Natural killer cell (primary cell): ENCODE data around the gene KCNJ2. TPM values are rescaled to one million over a fixed set of nuclear protein-coding genes. Genes with fewer than 3 reads are reported as not detected.
A peak's percentile ranks its signal among the peaks of the same experiment; 100 is the strongest.

ENCODE experiments used
- ATAC-seq, 3 donors: fragments of 150-1000 bp in 2 of 3; fragments of 200-7000 bp in 1 of 3; cut with Tn5 transposase; 1 replicate in 1 of 3; 2 replicates in 2 of 3; pipeline ENCODE4 v1.10.0; 2021; ENCODE audit warnings: mild to moderate bottlenecking in 2 of 3, moderate library complexity in 2 of 3
- DNase-seq, 2 donors: peaks; one replicate each; pipeline versions ENCODE4 v3.0.0 to v3.0.0-alpha.2; 2013 to 2021; ENCODE audit warnings: mixed read lengths in 1 of 2
- H3K27ac ChIP-seq: one replicate; pipeline ENCODE4 v1.5.1; 2013; ENCODE audit warnings: mild to moderate bottlenecking, low read length
- H3K27me3 ChIP-seq: one replicate; pipeline ENCODE4 v1.6.1; 2013; ENCODE audit warnings: low read length; ENCODE audit not compliant: control insufficient read depth, insufficient read depth
- H3K36me3 ChIP-seq: one replicate; pipeline ENCODE4 v1.6.1; 2013; ENCODE audit warnings: low read length; ENCODE audit not compliant: control insufficient read depth, insufficient read depth
- H3K4me1 ChIP-seq: one replicate; pipeline ENCODE4 v1.6.1; 2013; ENCODE audit warnings: low read length; ENCODE audit not compliant: control insufficient read depth, insufficient read depth
- H3K4me3 ChIP-seq: one replicate; pipeline ENCODE4 v1.5.1; 2013; ENCODE audit warnings: low read length
- H3K9me3 ChIP-seq: one replicate; pipeline ENCODE4 v1.6.1; 2013; ENCODE audit warnings: low read length; ENCODE audit not compliant: control insufficient read depth, insufficient read depth
- H3K27ac Mint-ChIP-seq, 2 donors: one replicate each; pipeline ENCODE4 v1.8.0; 2022; ENCODE audit warnings: mild to moderate bottlenecking in 2 of 2, mixed read lengths in 2 of 2, moderate library complexity in 1 of 2
- H3K27me3 Mint-ChIP-seq, 2 donors: one replicate each; pipeline ENCODE4 v1.8.0; 2022; ENCODE audit warnings: low read depth in 2 of 2, mixed read lengths in 2 of 2
- H3K36me3 Mint-ChIP-seq: one replicate; pipeline ENCODE4 v1.8.0; 2022; ENCODE audit warnings: mixed read lengths
- H3K4me1 Mint-ChIP-seq, 2 donors: one replicate each; pipeline ENCODE4 v1.8.0; 2022; ENCODE audit warnings: mixed read lengths in 2 of 2
- H3K4me3 Mint-ChIP-seq: one replicate; pipeline ENCODE4 v1.8.0; 2022; ENCODE audit warnings: mild to moderate bottlenecking, moderate library complexity, mixed read lengths
- H3K9me3 Mint-ChIP-seq, 2 donors: one replicate each; pipeline ENCODE4 v1.8.0; 2022; ENCODE audit warnings: mixed read lengths in 2 of 2
- CTCF ChIP-seq: fragments of 200-600 bp; IDR thresholded peaks from one replicate; pipeline ENCODE4 v1.8.0; 2022; ENCODE audit warnings: antibody characterized with exemption
- whole genome bisulfite sequencing: methylation state at CpG from one replicate; pipeline ENCODE4 v1.1.7; 2013; ENCODE audit warnings: missing lambda C conversion rate; ENCODE audit not compliant: insufficient coverage; 5-methylcytosine and 5-hydroxymethylcytosine counted together
- intact Hi-C: fragments of 100-400 bp; cut with micrococcal nuclease; formaldehyde crosslinking; loops from one replicate; pipeline ENCODE4 v1.14.2; 2022
- total RNA-seq, 4 donors: library from RNA; stranded (reverse); fragments of 120-200 nt in 1 of 4; gene quantifications; one replicate each; pipeline versions ENCODE4 v1.2.3 to v1.2.4, GENCODE V29; 2013 to 2022

Gene KCNJ2
- total RNA-seq, 3 donors from 2014 or later (not counting 1 experiment from before 2014, with no cell fraction given): 0.14 to 2.5 TPM; not detected in 1

GRCh38 chr17:70201872-70202419 lies 32.6 kb downstream of the KCNJ2 start:
- Mint-ChIP-seq H3K27ac (no peak overlapping the region), H3K4me3 (no peak overlapping the region), H3K36me3 (no peaks in the 10 kb centered on the region), H3K9me3 (no peaks in the 10 kb centered on the region), H3K27me3 (no peaks in the 10 kb centered on the region), H3K4me1 (no peaks in the 10 kb centered on the region)
- no peak for DNase-seq
- ATAC-seq: no peak
- Histone ChIP-seq H3K4me1 (no peaks in the 10 kb centered on the region), H3K36me3 (no peaks in the 10 kb centered on the region), H3K27ac (no peak overlapping the region), H3K4me3 (no peak overlapping the region), H3K9me3 (no peaks in the 10 kb centered on the region), H3K27me3 (no peaks in the 10 kb centered on the region)
- 83% methylated on average over 5 of the region's 6 CpGs for WGBS
- intact Hi-C loops: no loop called here
- TF ChIP-seq CTCF: no peak

DNA sequence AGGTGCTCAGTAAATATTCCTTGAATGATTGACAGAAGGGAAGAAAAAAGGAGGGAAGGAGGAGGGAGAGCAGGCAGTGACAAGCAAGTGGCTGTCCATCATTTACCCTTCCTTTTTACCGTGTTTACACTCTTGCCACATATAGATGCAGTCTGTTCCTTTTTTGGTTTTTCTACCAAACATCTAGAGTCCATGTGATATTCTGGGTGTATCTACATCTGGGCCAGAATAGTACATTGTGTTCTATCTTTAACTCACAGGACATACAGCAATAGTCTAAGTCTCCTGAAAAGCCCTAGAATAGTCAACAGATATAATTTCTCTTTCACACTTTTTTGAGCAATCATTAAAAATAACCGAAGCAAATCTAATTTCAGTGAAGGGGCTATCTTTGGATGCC lies 33.5 kb downstream of the KCNJ2 start:
- Mint-ChIP-seq H3K4me3 (no peak overlapping the region), H3K36me3 (no peaks in the 10 kb centered on the region), H3K27ac (no peak overlapping the region), H3K9me3 (no peaks in the 10 kb centered on the region), H3K4me1 (no peaks in the 10 kb centered on the region), H3K27me3 (no peaks in the 10 kb centered on the region)
- H3K4me1 ChIP-seq: no peaks in the 10 kb centered on the region
- no CpG with 5 or more reads among the region's 2 CpGs for WGBS
- H3K27me3 ChIP-seq: no peaks in the 10 kb centered on the region
- intact Hi-C loops: no loop called here
- DNase-seq (no peak), ATAC-seq (no peak)
- no peak overlapping the region for H3K4me3 ChIP-seq
- no peak overlapping the region for H3K27ac ChIP-seq
- no peaks in the 10 kb centered on the region for H3K9me3 ChIP-seq
- TF ChIP-seq CTCF: no peak
- H3K36me3 ChIP-seq: no peaks in the 10 kb centered on the region

DNA sequence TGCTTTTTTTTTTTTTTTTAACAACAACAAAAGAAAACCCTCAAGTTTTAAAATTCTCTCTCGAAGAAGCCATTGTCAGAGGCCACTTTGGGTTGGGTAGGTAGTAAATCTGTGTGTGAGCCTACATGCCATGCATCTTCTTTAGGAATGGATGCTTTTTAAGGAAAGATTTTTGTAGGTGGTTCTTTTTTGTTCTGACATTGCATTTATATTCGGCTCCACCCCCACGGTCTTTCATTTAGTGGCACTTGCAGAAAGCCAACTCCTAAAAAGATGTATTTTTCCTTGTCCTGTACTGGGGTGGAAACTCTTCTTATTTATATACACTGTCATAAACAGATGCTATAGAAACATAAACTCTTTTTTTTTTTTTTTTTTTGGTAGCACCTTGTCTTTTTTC lies 35.1 kb downstream of the KCNJ2 start:
- H3K4me3 ChIP-seq: no peak overlapping the region
- no peaks in the 10 kb centered on the region for H3K4me1 ChIP-seq
- H3K4me1 Mint-ChIP-seq: peaks cover 0 to 7% of the 10 kb centered on the region in 2 donors
- TF ChIP-seq CTCF: no peak
- no peaks in the 10 kb centered on the region for H3K36me3 Mint-ChIP-seq
- 80% methylated on average over 1 of the region's 3 CpGs for WGBS
- H3K27me3 ChIP-seq: no peaks in the 10 kb centered on the region
- H3K36me3 ChIP-seq: no peaks in the 10 kb centered on the region
- no peak overlapping the region for H3K4me3 Mint-ChIP-seq
- H3K27ac Mint-ChIP-seq: no peak overlapping the region
- no peak for ATAC-seq
- intact Hi-C loops: no loop called here
- no peak for DNase-seq
- no peak overlapping the region for H3K27ac ChIP-seq
- H3K9me3 ChIP-seq: no peaks in the 10 kb centered on the region
- peaks cover 0 to 5% of the 10 kb centered on the region in 2 donors for H3K9me3 Mint-ChIP-seq
- no peaks in the 10 kb centered on the region for H3K27me3 Mint-ChIP-seq

DNA sequence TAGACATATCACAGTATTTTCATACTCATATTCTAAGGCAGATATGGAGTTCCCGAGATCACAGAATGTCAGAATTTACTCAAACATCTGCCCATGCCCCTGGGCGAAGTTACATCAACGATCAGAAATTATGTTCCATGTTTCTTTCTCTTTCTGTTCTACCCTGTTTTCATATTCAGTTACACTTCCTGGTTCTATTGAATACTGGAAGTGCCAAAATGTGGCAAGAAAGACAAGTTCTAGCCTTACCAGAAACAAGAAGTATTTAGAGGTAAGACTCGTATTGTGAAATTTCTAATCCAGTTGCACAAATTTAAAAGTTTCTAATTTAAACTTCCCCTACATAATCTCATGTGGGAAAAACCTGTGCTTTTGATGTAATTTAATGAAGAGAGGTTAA lies 36.1 kb downstream of the KCNJ2 start:
- H3K4me3 Mint-ChIP-seq: no peak overlapping the region
- Histone ChIP-seq H3K27me3 (no peaks in the 10 kb centered on the region), H3K27ac (no peak overlapping the region), H3K4me3 (no peak overlapping the region), H3K36me3 (no peaks in the 10 kb centered on the region), H3K4me1 (no peaks in the 10 kb centered on the region), H3K9me3 (no peaks in the 10 kb centered on the region)
- no peak for TF ChIP-seq CTCF
- 75% methylated on average over 3 of the region's 4 CpGs for WGBS
- DNase-seq: peak in 1 of 2 donors; percentile 1
- peak in 1 of 3 donors; percentile 39 for ATAC-seq
- peaks cover 0 to 5% of the 10 kb centered on the region in 2 donors for H3K9me3 Mint-ChIP-seq
- intact Hi-C loops: no loop called here
- H3K27ac Mint-ChIP-seq: no peak overlapping the region
- no peaks in the 10 kb centered on the region for H3K36me3 Mint-ChIP-seq
- no peaks in the 10 kb centered on the region for H3K27me3 Mint-ChIP-seq
- H3K4me1 Mint-ChIP-seq: peaks cover 0 to 7% of the 10 kb centered on the region in 2 donors
